Ectodermal cell (in vitro differentiated cells): Measurements from ENCODE around the gene SULT1C4.

ENCODE experiments used
- H3K27ac ChIP-seq: 2 replicates; pipeline ENCODE4 v1.7.0; 2013; ENCODE audit warnings: mild to moderate bottlenecking, low read depth, low read length; ENCODE audit not compliant: insufficient read depth, poor library complexity, severe bottlenecking
- H3K27me3 ChIP-seq: 2 replicates; pipeline ENCODE4 v1.7.0; 2013; ENCODE audit warnings: mild to moderate bottlenecking, low read length; ENCODE audit not compliant: insufficient read depth, control insufficient read depth, poor library complexity, severe bottlenecking
- H3K36me3 ChIP-seq: one replicate; pipeline ENCODE4 v1.7.0; 2013; ENCODE audit warnings: low read length; ENCODE audit not compliant: control insufficient read depth, insufficient read depth
- H3K4me1 ChIP-seq: one replicate; pipeline ENCODE4 v1.7.0; 2013; ENCODE audit warnings: low read length; ENCODE audit not compliant: control insufficient read depth, insufficient read depth
- H3K4me3 ChIP-seq: 2 replicates; pipeline ENCODE4 v1.7.0; 2013; ENCODE audit warnings: low read depth, low read length, control low read depth; ENCODE audit not compliant: insufficient read depth
- H3K9me3 ChIP-seq: 2 replicates; pipeline ENCODE4 v1.7.0; 2013; ENCODE audit warnings: mild to moderate bottlenecking, low read length, moderate library complexity; ENCODE audit not compliant: control insufficient read depth
- WGBS, 2 experiments: methylation state at CpG; one replicate each; pipeline ENCODE4 v1.1.7; 2013; ENCODE audit warnings: missing lambda C conversion rate in 2 of 2; 5-methylcytosine and 5-hydroxymethylcytosine counted together

Gene SULT1C4

DNA sequence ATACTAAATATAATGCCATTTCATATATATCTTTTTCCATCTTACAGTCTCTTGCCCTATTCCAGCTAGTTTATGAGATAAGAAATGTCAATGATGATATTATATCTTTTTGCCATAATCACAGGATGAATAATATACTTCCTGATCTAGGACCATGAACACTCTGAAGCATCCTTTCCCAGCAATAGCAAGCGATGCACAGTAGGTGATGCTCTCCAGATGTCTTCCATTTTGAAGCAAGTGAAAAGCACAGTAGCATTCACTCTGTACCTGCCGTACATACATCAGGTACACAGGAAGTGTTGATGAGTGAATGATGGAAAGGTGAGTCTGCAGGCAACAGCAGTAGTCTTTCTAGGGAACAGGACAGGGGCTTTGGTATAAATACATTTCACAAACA, 8.6 kb upstream of the SULT1C4 start:
- H3K36me3 ChIP-seq = no peaks in the 10 kb centered on the region
- WGBS, 2 experiments = 89 to 92% methylated on average over 2 of the region's 2 CpGs

DNA sequence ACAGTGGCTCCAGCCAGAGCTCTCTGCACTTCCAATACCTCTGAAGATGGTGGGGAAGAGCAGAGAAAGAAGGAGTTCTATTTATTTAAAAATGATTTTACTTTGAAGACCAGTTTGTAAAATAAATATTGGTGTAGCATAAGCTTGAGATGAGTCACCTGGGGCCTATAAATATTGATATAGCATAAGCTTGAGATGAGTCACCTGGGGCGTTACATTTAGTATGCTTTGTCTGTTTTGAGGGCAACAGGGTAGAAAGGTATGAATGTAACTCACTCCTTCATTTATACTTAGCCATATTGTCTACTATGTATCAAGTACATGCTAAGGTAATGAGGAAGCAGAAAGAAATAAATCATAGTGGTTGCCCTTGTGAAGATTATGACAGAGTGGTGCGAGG, 7.7 kb upstream of the SULT1C4 start:
- Histone ChIP-seq H3K36me3 (no peaks in the 10 kb centered on the region), H3K4me3 (no peak overlapping the region), H3K9me3 (no peaks in the 10 kb centered on the region), H3K27me3 (no peaks in the 10 kb centered on the region), H3K4me1 (no peaks in the 10 kb centered on the region), H3K27ac (no peak overlapping the region)
- WGBS, 2 experiments = 100% methylated on average over 1 to 2 of the region's 2 CpGs

More for the DNA sequence above, 8.6 kb upstream of the SULT1C4 start:
- no peaks in the 10 kb centered on the region for H3K9me3 ChIP-seq
- H3K4me3 ChIP-seq = no peak overlapping the region
- H3K4me1 ChIP-seq = no peaks in the 10 kb centered on the region
- no peak overlapping the region for H3K27ac ChIP-seq
- H3K27me3 ChIP-seq = no peaks in the 10 kb centered on the region

DNA sequence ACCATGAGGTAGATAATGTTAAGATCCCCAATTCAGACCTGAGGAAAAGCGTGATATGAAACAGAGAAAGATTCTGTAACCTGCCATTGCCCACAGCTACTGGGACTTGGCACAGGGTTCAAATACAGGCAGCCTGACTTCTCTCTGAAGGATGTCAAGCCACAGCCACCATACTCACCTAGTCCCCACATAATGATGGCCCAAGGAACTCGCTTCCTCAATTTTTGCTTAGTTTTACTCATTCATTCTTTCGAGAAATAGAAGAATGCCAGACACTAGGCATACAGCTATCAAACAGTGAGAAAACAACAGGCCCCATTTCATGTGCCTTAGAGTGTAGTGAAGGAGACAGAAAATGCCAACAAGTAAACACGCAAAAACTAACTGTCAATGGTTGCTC, 980 bp upstream of the SULT1C4 start:
- Histone ChIP-seq H3K9me3 (no peaks in the 10 kb centered on the region), H3K4me1 (peaks cover 10% of the 10 kb centered on the region), H3K36me3 (no peaks in the 10 kb centered on the region), H3K27me3 (no peaks in the 10 kb centered on the region), H3K4me3 (no peak overlapping the region), H3K27ac (no peak overlapping the region)
- WGBS, 2 experiments = 97% methylated on average over 4 of the region's 4 CpGs

DNA sequence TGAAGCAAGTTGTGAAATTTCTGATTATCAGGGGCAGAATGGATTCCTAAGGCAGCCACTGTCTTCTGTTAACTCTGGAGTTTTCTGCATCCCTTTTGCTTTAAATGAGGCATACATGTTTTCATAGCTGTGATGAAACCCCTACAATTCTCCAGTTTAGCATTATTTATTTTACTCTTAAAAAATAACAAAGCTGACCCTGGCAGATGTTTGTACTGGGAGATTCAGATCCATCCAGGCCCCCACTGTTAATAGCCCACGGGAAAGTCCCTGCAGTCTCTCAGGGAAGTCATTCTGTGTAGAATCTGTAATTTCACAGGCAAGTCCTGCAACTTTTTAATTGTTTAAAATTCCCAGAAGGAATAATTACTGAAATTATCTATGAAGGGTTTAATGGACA, 353 bp upstream of the SULT1C4 start:
- no peaks in the 10 kb centered on the region for H3K9me3 ChIP-seq
- WGBS, 2 experiments = 86 to 93% methylated on average over 1 of the region's 1 CpG
- H3K4me1 ChIP-seq = peaks cover 10% of the 10 kb centered on the region
- no peaks in the 10 kb centered on the region for H3K36me3 ChIP-seq
- H3K27me3 ChIP-seq = no peaks in the 10 kb centered on the region
- no peak overlapping the region for H3K27ac ChIP-seq
- no peak overlapping the region for H3K4me3 ChIP-seq

DNA sequence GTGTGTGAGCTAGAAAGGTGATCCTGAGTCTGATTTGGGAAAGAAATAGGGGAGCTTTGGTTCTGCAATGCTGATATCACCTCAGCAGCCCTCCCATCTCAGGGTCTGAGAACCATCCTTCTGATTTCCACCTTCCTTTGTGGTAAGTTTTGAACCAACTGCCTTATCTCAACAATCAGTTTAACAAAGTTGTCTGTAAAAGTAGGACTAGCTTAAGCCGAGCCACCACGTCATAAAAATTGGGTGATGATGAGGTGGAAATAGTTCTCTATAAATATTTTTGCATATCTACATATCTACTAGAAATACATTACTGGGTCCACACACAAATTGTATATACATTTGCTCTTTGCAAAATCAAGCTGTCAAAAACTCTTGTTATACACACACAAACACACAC, 1.1 kb downstream of the SULT1C4 start:
- Histone ChIP-seq H3K27me3 (no peaks in the 10 kb centered on the region), H3K4me1 (peaks cover 10% of the 10 kb centered on the region), H3K9me3 (no peaks in the 10 kb centered on the region), H3K36me3 (no peaks in the 10 kb centered on the region), H3K4me3 (no peak overlapping the region), H3K27ac (no peak overlapping the region)
- 90% methylated on average over 2 of the region's 2 CpGs; no CpG with 5 or more reads in 1 of the 2 experiments for WGBS, 2 experiments

DNA sequence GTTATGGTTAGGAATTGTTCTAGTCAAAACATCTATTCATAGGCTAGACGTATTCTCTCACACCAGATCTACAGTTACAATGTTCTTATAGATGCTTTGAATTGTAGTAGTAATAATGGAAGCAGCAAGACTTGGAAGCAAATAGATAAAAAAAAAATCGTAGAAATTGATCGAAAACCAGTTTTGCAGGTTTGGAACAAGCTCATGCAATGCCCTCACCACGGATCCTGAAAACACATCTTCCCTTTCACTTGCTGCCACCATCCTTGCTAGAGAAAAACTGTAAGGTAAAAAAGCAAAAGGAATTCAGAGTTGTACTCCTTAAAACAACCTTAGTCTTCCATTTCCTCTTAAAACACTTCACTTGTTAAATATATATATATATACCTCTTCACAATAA, 4.4 kb downstream of the SULT1C4 start:
- Histone ChIP-seq H3K9me3 (no peaks in the 10 kb centered on the region), H3K4me1 (peaks cover 8% of the 10 kb centered on the region), H3K4me3 (no peak overlapping the region), H3K27ac (no peak overlapping the region), H3K36me3 (no peaks in the 10 kb centered on the region), H3K27me3 (no peaks in the 10 kb centered on the region)
- 82 to 98% methylated on average over 3 of the region's 4 CpGs for WGBS, 2 experiments

DNA sequence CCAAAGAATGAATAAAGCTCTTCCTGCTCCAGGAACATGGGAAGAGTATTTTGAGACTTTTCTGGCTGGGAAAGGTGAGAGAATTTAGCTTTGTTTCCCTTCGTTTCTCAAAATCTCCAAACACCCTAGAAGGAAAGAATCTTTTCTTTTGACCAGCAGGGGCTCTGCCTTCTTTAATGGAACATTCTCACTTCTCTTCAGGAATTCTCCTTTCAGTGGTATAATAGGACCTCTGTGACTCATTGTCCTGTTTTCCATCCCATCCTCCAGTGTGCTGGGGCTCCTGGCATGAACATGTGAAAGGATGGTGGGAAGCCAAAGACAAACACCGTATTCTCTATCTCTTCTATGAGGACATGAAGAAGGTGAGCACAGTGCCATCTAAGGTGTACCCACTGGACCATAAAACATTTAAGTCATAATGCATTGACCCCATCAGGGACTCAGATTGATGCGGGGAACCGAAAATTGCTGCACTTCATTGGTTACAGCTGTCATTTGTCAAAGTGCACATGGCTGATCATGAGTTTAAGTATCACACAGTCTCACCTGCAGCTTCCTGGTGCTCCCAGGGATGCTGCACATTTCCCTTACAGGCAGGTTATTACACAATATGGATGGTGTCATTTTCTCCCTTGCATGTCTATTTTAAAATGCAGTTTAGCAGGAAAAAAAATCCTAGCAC, 5.5 kb downstream of the SULT1C4 start:
- H3K27ac ChIP-seq = no peak overlapping the region

DNA sequence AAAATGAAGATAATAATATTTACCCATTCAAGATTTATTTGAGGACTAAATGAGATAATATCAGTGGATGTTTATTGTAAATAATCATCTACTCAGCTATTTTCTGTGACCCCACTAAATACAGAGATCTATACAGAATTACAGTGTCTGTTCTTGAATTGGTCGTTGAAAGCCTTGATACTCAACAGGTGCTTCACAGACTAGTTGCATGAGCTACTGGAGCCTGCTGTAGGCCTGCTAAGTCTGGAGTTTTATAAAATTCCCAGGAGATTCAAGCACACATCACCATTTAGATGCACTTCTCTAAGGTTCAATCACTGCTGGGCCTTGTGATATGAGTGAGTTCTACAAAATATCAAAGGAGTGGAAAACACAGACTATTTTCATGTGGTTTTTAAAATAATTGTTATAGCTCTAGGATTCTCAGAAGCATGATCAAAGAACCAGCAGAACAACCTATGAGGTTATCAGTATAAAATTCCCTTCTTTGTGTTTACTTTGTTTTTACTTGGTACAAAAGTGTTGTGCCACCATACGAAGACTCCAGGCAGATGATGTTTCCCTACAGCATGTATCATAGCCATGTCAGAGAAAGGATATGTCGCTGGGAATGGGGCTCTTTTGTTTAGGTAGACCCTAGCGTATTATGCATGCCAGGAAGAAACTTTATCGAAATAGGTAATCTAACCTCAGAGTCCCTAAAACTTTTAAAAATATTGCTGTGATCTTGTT, 7.1 kb downstream of the SULT1C4 start:
- H3K4me3 ChIP-seq = no peak overlapping the region
- H3K9me3 ChIP-seq = no peaks in the 10 kb centered on the region
- H3K27ac ChIP-seq = no peak overlapping the region
- no peaks in the 10 kb centered on the region for H3K27me3 ChIP-seq
- no peaks in the 10 kb centered on the region for H3K4me1 ChIP-seq
- WGBS, 2 experiments = 94 to 97% methylated on average over 5 of the region's 5 CpGs
- H3K36me3 ChIP-seq = no peaks in the 10 kb centered on the region

More for the DNA sequence above, 5.5 kb downstream of the SULT1C4 start:
- no peaks in the 10 kb centered on the region for H3K9me3 ChIP-seq
- H3K4me3 ChIP-seq = no peak overlapping the region
- WGBS, 2 experiments = 49 to 55% methylated on average over 4 of the region's 4 CpGs
- no peaks in the 10 kb centered on the region for H3K27me3 ChIP-seq
- no peaks in the 10 kb centered on the region for H3K4me1 ChIP-seq
- no peaks in the 10 kb centered on the region for H3K36me3 ChIP-seq

DNA sequence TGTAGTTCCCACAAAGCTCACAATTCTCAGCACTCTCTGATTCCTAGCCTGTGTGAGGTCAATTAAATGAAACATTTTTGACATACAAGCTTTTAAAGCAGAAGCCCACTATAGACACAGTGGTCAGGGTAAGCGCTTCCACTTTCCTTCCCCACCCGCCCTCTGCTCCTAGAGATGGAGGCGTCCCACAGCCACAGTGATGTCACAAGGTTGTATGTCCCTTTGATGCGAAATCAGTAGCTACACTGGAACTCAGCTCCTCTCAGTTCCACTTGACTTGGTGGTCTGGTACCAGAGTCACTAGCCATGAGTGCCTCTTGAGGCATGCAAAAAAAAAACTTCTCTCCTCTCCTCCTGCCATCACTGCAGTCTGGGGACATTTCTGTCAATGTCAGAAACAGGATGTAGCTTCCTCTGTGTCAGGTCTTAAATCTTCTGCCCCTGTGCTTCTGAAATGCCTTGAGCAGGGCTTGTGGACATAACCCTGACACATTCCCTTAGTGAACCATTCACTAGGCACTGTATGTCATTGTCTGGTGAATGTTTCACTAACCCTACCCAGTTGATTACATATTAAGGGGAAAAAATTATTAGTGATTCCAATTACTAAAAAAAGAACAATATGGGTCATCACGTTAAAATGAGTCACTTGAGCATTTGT, 7.8 kb downstream of the SULT1C4 start:
- 79 to 84% methylated on average over 4 to 5 of the region's 5 CpGs for WGBS, 2 experiments
- H3K36me3 ChIP-seq = no peaks in the 10 kb centered on the region

DNA sequence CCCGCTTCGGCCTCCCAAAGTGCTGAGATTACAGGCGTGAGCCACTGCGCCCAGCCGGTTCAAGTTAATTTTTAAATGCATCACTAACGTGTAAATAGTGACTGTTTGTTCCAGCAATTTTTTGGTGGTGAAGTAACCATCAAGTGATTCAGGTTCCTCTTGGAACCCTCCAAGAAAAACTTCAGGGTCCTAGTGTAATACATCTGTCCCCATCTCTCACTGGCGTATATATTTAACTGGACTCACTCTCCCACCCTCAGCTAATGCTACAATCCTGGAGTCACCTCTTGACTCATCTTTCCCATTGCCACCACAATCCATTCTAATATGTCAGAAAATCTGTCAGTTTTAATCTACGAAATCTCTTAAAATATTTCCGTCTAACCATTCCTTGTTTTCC, 10.3 kb downstream of the SULT1C4 start:
- WGBS, 2 experiments = 86 to 95% methylated on average over 9 of the region's 9 CpGs
- no peaks in the 10 kb centered on the region for H3K9me3 ChIP-seq

More for the DNA sequence above, 7.8 kb downstream of the SULT1C4 start:
- no peaks in the 10 kb centered on the region for H3K27me3 ChIP-seq
- no peak overlapping the region for H3K4me3 ChIP-seq
- H3K9me3 ChIP-seq = no peaks in the 10 kb centered on the region
- no peaks in the 10 kb centered on the region for H3K4me1 ChIP-seq
- no peak overlapping the region for H3K27ac ChIP-seq

More for the DNA sequence above, 10.3 kb downstream of the SULT1C4 start:
- H3K27me3 ChIP-seq = no peaks in the 10 kb centered on the region
- H3K4me3 ChIP-seq = no peak overlapping the region
- H3K27ac ChIP-seq = no peak overlapping the region
- no peaks in the 10 kb centered on the region for H3K36me3 ChIP-seq
- H3K4me1 ChIP-seq = no peaks in the 10 kb centered on the region
